ENCODE results near the gene ANTXR1.

- TF ChIP-seq ZNF124 (CRISPR knock-in tag; IDR thresholded peaks at IDR 0.05) (no peak), MXI1 (IDR thresholded peaks at IDR 0.05; ENCODE audit: low read depth, low read length) (no peak), LEF1 (IDR thresholded peaks at IDR 0.05) (no peak), ATF1 (CRISPR knock-in tag; IDR thresholded peaks at IDR 0.05) (no peak), ATF1 (tag; IDR thresholded peaks at IDR 0.05) (no peak), EZH2 (IDR thresholded peaks at IDR 0.05; ENCODE audit: borderline replicate concordance, low read depth, low read length) (no peak), POLR2A (conservative IDR thresholded peaks at IDR 0.05) (no peak), ZNF408 (CRISPR knock-in tag; IDR thresholded peaks at IDR 0.05; ENCODE audit: low read depth) (no peak)
Observed at GRCh38 chr2:69180974-69181373, 168.0 kb downstream of the ANTXR1 start.
